ENCODE data around the gene C1orf210. TPM values are rescaled to one million over a fixed set of nuclear protein-coding genes. Genes with fewer than 3 reads are reported as not detected.
A peak's percentile ranks its signal among the peaks of the same experiment; 100 is the strongest.

C1orf210 gene
- total and polyA plus RNA-seq, 10 donors = not detected

GRCh38 chr1:43329995-43330751, 44.8 kb upstream of the C1orf210 start:
- intact Hi-C loops (cut with DNase I; ENCODE audit: low total_unique reads) = no loop called here
- H3K27ac ChIP-seq = peak overlapping the region; percentile 27 to 78 (median 64)

GRCh38 chr1:43327549-43328292, 42.3 kb upstream of the C1orf210 start:
- Histone ChIP-seq H3K9me3 (peaks cover 0 to 38% (median 32%) of the 10 kb centered on the region in 8 donors), H3K27ac (no peak overlapping the region), H3K4me3 (no peak overlapping the region), H3K27me3 (replicated peaks in 1 of 7) (no peaks in the 10 kb centered on the region), H3K36me3 (peaks cover 0 to 28% (median 6%) of the 10 kb centered on the region in 6 donors), H3K4me1 (peaks cover 0 to 20% (median 14%) of the 10 kb centered on the region in 6 donors)
- WGBS, 5 donors = 94 to 100% (median 100%) methylated on average over 1 of the region's 1 CpG
- intact Hi-C loops (cut with DNase I; ENCODE audit: low total_unique reads) = no loop called here
- no peak for DNase-seq
- TF ChIP-seq CTCF (IDR thresholded peaks at IDR 0.05 in 8 of 11, conservative IDR thresholded peaks at IDR 0.05 in 3 of 11) (no peak), POLR2AphosphoS5 (IDR thresholded peaks at IDR 0.05) (no peak), POLR2A (IDR thresholded peaks at IDR 0.05) (no peak)

More at GRCh38 chr1:43329995-43330751, 44.8 kb upstream of the C1orf210 start:
- DNase-seq = peak; percentile 84
- Histone ChIP-seq H3K36me3 (peaks cover 0 to 3% (median 0%) of the 10 kb centered on the region in 6 donors), H3K27me3 (replicated peaks in 1 of 7) (no peaks in the 10 kb centered on the region), H3K4me3 (no peak overlapping the region), H3K9me3 (peaks cover 0 to 29% (median 22%) of the 10 kb centered on the region in 8 donors), H3K4me1 (peaks cover 0 to 20% (median 14%) of the 10 kb centered on the region in 6 donors)
- no peak for TF ChIP-seq POLR2A (IDR thresholded peaks at IDR 0.05)
- TF ChIP-seq POLR2AphosphoS5 (IDR thresholded peaks at IDR 0.05) = peak; percentile 22 to 82 (median 74)
- TF ChIP-seq CTCF (IDR thresholded peaks at IDR 0.05 in 8 of 11, conservative IDR thresholded peaks at IDR 0.05 in 3 of 11) = no peak
- WGBS, 5 donors = 10 to 26% (median 13%) methylated on average over 5 to 6 of the region's 6 CpGs

GRCh38 chr1:43325381-43325780, 40.0 kb upstream of the C1orf210 start:
- no peaks in the 10 kb centered on the region for H3K27me3 ChIP-seq (replicated peaks in 1 of 7)
- no peak overlapping the region for H3K27ac ChIP-seq
- intact Hi-C loops (cut with DNase I; ENCODE audit: low total_unique reads) = no loop called here
- no peak for DNase-seq
- H3K4me3 ChIP-seq = no peak overlapping the region
- peaks cover 0 to 38% (median 32%) of the 10 kb centered on the region in 8 donors for H3K9me3 ChIP-seq
- H3K4me1 ChIP-seq = peaks cover 0 to 12% (median 9%) of the 10 kb centered on the region in 6 donors
- peaks cover 0 to 45% (median 11%) of the 10 kb centered on the region in 6 donors for H3K36me3 ChIP-seq
- no peak for TF ChIP-seq POLR2AphosphoS5 (IDR thresholded peaks at IDR 0.05)
- TF ChIP-seq POLR2A (IDR thresholded peaks at IDR 0.05) = no peak
- TF ChIP-seq CTCF (IDR thresholded peaks at IDR 0.05 in 8 of 11, conservative IDR thresholded peaks at IDR 0.05 in 3 of 11) = no peak

GRCh38 chr1:43324810-43325209, 39.4 kb upstream of the C1orf210 start:
- no peak overlapping the region for H3K27ac ChIP-seq
- no peak for DNase-seq
- peaks cover 0 to 6% (median 4%) of the 10 kb centered on the region in 6 donors for H3K4me1 ChIP-seq
- H3K9me3 ChIP-seq = peaks cover 0 to 38% (median 32%) of the 10 kb centered on the region in 8 donors
- intact Hi-C loops (cut with DNase I; ENCODE audit: low total_unique reads) = no loop called here
- WGBS, 5 donors = 71 to 86% (median 79%) methylated on average over 1 of the region's 1 CpG
- H3K36me3 ChIP-seq = peaks cover 0 to 50% (median 11%) of the 10 kb centered on the region in 6 donors
- no peak overlapping the region for H3K4me3 ChIP-seq
- H3K27me3 ChIP-seq (replicated peaks in 1 of 7) = no peaks in the 10 kb centered on the region
- TF ChIP-seq POLR2AphosphoS5 (IDR thresholded peaks at IDR 0.05) (no peak), CTCF (IDR thresholded peaks at IDR 0.05 in 8 of 11, conservative IDR thresholded peaks at IDR 0.05 in 3 of 11) (no peak), POLR2A (IDR thresholded peaks at IDR 0.05) (no peak)

All from spleen (tissue), 11 donors.